ENCODE data around the gene SLC22A23. TPM values are rescaled to one million over a fixed set of nuclear protein-coding genes. Genes with fewer than 3 reads are reported as not detected.
"Not testable (repeated sequence)": the region's sequence is repeated elsewhere in the genome, so short reads cannot be mapped to it uniquely, and the experiment has no call there.

Gene SLC22A23
- total and polyA plus RNA-seq, 2 donors (not counting 1 experiment from before 2014, with no cell fraction given), result 0.18 to 1.4 TPM

GRCh38 chr6:3247255-3248146 is 209.3 kb downstream of the SLC22A23 start:
- peaks cover 0 to 3% (median 0%) of the 10 kb centered on the region in 3 donors for H3K9me3 ChIP-seq (ENCODE audit: control extremely low read depth in 1 of 3, control insufficient read depth in 2 of 3, insufficient read depth in 1 of 3, low read length in 2 of 3)
- H4K20me1 ChIP-seq (ENCODE audit: control insufficient read depth, insufficient read depth, low read length, poor library complexity, severe bottlenecking), result no peaks in the 10 kb centered on the region
- ChIA-PET POLR2A (no interaction called here), CTCF (interaction anchor here (0.6 to 5.3 kb wide), 3 partner anchors 12 to 121 kb away, joined by 3 to 82 read pairs (median 4); no protein-coding TSS in a partner anchor)
- no peak overlapping the region for H3K4me3 ChIP-seq (ENCODE audit: control extremely low read depth in 1 of 5, extremely low read depth in 1 of 5, insufficient read depth in 1 of 5, low read depth in 2 of 5, low read length in 4 of 5)
- WGBS (ENCODE audit: insufficient coverage), result 68% methylated on average over 33 of the region's 36 CpGs
- Mint-ChIP-seq H3K27ac (no peak overlapping the region), H3K4me3 (no peak overlapping the region), H3K4me1 (peaks cover 4% of the 10 kb centered on the region), H3K9me3 (ENCODE audit: insufficient read depth) (no peaks in the 10 kb centered on the region), H3K27me3 (peaks cover 51% of the 10 kb centered on the region)
- no peak overlapping the region for H3K4me2 ChIP-seq (replicated peaks; ENCODE audit: low read depth, low read length, poor library complexity, severe bottlenecking)
- peaks cover 0 to 53% (median 14%) of the 10 kb centered on the region in 4 experiments for H3K27me3 ChIP-seq (replicated peaks in 1 of 4; ENCODE audit: control extremely low read depth in 1 of 4, control insufficient read depth in 3 of 4, insufficient read depth in 4 of 4, low read length in 3 of 4)
- peaks cover 7 to 8% of the 10 kb centered on the region in 2 donors for H3K4me1 ChIP-seq (ENCODE audit: control insufficient read depth in 2 of 2, insufficient read depth in 2 of 2, low read length in 2 of 2)
- H3K27ac ChIP-seq (ENCODE audit: low read length in 2 of 2), result no peak overlapping the region
- no peaks in the 10 kb centered on the region for H3K36me3 ChIP-seq (replicated peaks in 1 of 2; ENCODE audit: control extremely low read depth in 1 of 2, control insufficient read depth in 1 of 2, extremely low read depth in 1 of 2, insufficient read depth in 2 of 2, low read length in 1 of 2)
- intact Hi-C loops (cut with micrococcal nuclease), result no loop called here
- no peak overlapping the region for H3K9ac ChIP-seq (ENCODE audit: low read length)
- no peak for TF ChIP-seq CTCF (IDR thresholded peaks at IDR 0.05)
- no peak for TF ChIP-seq EZH2 (IDR thresholded peaks at IDR 0.05; ENCODE audit: borderline replicate concordance, insufficient read depth, low read depth, low read length, poor library complexity, severe bottlenecking)
- ATAC-seq (ENCODE audit: low read depth) (no peak), DNase-seq (no peak)
- H3K79me2 ChIP-seq (ENCODE audit: control insufficient read depth, insufficient read depth, low read length), result no peaks in the 10 kb centered on the region
- H2AFZ ChIP-seq (ENCODE audit: insufficient read depth, low read depth, low read length, poor library complexity, severe bottlenecking), result no peak overlapping the region

- Histone ChIP-seq H4K20me1 (ENCODE audit: control insufficient read depth, insufficient read depth, low read length, poor library complexity, severe bottlenecking) (no peaks in the 10 kb centered on the region), H3K79me2 (ENCODE audit: control insufficient read depth, insufficient read depth, low read length) (no peaks in the 10 kb centered on the region), H3K9ac (ENCODE audit: low read length) (no peak overlapping the region), H2AFZ (ENCODE audit: insufficient read depth, low read depth, low read length, poor library complexity, severe bottlenecking) (no peak overlapping the region), H3K27ac (ENCODE audit: low read length in 2 of 2) (no peak overlapping the region), H3K36me3 (replicated peaks in 1 of 2; ENCODE audit: control extremely low read depth in 1 of 2, control insufficient read depth in 1 of 2, extremely low read depth in 1 of 2, insufficient read depth in 2 of 2, low read length in 1 of 2) (no peaks in the 10 kb centered on the region), H3K4me2 (replicated peaks; ENCODE audit: low read depth, low read length, poor library complexity, severe bottlenecking) (no peak overlapping the region), H3K4me3 (ENCODE audit: control extremely low read depth in 1 of 5, extremely low read depth in 1 of 5, insufficient read depth in 1 of 5, low read depth in 2 of 5, low read length in 4 of 5) (no peak overlapping the region), H3K9me3 (ENCODE audit: control extremely low read depth in 1 of 3, control insufficient read depth in 2 of 3, insufficient read depth in 1 of 3, low read length in 2 of 3) (no peaks in the 10 kb centered on the region), H3K4me1 (ENCODE audit: control insufficient read depth in 2 of 2, insufficient read depth in 2 of 2, low read length in 2 of 2) (no peaks in the 10 kb centered on the region), H3K27me3 (replicated peaks in 1 of 4; ENCODE audit: control extremely low read depth in 1 of 4, control insufficient read depth in 3 of 4, insufficient read depth in 4 of 4, low read length in 3 of 4) (peaks cover 0 to 47% (median 12%) of the 10 kb centered on the region in 4 experiments)
- ChIA-PET POLR2A (no interaction called here), CTCF (no interaction called here)
- DNase-seq, result no peak
- Mint-ChIP-seq H3K4me3 (no peak overlapping the region), H3K27me3 (peaks cover 44% of the 10 kb centered on the region), H3K4me1 (no peaks in the 10 kb centered on the region), H3K9me3 (ENCODE audit: insufficient read depth) (no peaks in the 10 kb centered on the region), H3K27ac (no peak overlapping the region)
- intact Hi-C loops (cut with micrococcal nuclease), result no loop called here
- no peak for ATAC-seq (ENCODE audit: low read depth)
- WGBS (ENCODE audit: insufficient coverage), result 100% methylated on average over 4 of the region's 5 CpGs
- TF ChIP-seq CTCF (IDR thresholded peaks at IDR 0.05) (no peak), EZH2 (IDR thresholded peaks at IDR 0.05; ENCODE audit: borderline replicate concordance, insufficient read depth, low read depth, low read length, poor library complexity, severe bottlenecking) (no peak)
Measured at GRCh38 chr6:3245216-3245615, 211.6 kb downstream of the SLC22A23 start.

GRCh38 chr6:3244832-3245161 is 212.1 kb downstream of the SLC22A23 start:
- H3K9ac ChIP-seq (ENCODE audit: low read length); H4K20me1 ChIP-seq (ENCODE audit: control insufficient read depth, insufficient read depth, low read length, poor library complexity, severe bottlenecking); H3K9me3 Mint-ChIP-seq (ENCODE audit: insufficient read depth); DNase-seq; H3K79me2 ChIP-seq (ENCODE audit: control insufficient read depth, insufficient read depth, low read length); H2AFZ ChIP-seq (ENCODE audit: insufficient read depth, low read depth, low read length, poor library complexity, severe bottlenecking); intact Hi-C loops (cut with micrococcal nuclease); H3K36me3 ChIP-seq (replicated peaks in 1 of 2; ENCODE audit: control extremely low read depth in 1 of 2, control insufficient read depth in 1 of 2, extremely low read depth in 1 of 2, insufficient read depth in 2 of 2, low read length in 1 of 2); H3K4me1 Mint-ChIP-seq; H3K4me1 ChIP-seq (ENCODE audit: control insufficient read depth in 2 of 2, insufficient read depth in 2 of 2, low read length in 2 of 2); H3K27ac ChIP-seq (ENCODE audit: low read length in 2 of 2); POLR2A ChIA-PET; H3K9me3 ChIP-seq (ENCODE audit: control extremely low read depth in 1 of 3, control insufficient read depth in 2 of 3, insufficient read depth in 1 of 3, low read length in 2 of 3); H3K4me3 ChIP-seq (ENCODE audit: control extremely low read depth in 1 of 5, extremely low read depth in 1 of 5, insufficient read depth in 1 of 5, low read depth in 2 of 5, low read length in 4 of 5); CTCF ChIA-PET; H3K4me2 ChIP-seq (replicated peaks; ENCODE audit: low read depth, low read length, poor library complexity, severe bottlenecking); ATAC-seq (ENCODE audit: low read depth); H3K4me3 Mint-ChIP-seq; H3K27ac Mint-ChIP-seq: not testable (repeated sequence)
- H3K27me3 ChIP-seq (replicated peaks in 1 of 4; ENCODE audit: control extremely low read depth in 1 of 4, control insufficient read depth in 3 of 4, insufficient read depth in 4 of 4, low read length in 3 of 4), result peaks cover 0 to 42% (median 11%) of the 10 kb centered on the region in 4 experiments
- H3K27me3 Mint-ChIP-seq, result peaks cover 45% of the 10 kb centered on the region
- WGBS (ENCODE audit: insufficient coverage), result 92% methylated on average over 4 of the region's 7 CpGs
